Left forelimb (tissue), 1 donor: ENCODE data around the gene GLRX5.

Experiments
- DNase-seq: peaks from one replicate; pipeline ENCODE4 v3.0.0-alpha.2; 2018; ENCODE audit warnings: low spot score

GLRX5 gene

DNA sequence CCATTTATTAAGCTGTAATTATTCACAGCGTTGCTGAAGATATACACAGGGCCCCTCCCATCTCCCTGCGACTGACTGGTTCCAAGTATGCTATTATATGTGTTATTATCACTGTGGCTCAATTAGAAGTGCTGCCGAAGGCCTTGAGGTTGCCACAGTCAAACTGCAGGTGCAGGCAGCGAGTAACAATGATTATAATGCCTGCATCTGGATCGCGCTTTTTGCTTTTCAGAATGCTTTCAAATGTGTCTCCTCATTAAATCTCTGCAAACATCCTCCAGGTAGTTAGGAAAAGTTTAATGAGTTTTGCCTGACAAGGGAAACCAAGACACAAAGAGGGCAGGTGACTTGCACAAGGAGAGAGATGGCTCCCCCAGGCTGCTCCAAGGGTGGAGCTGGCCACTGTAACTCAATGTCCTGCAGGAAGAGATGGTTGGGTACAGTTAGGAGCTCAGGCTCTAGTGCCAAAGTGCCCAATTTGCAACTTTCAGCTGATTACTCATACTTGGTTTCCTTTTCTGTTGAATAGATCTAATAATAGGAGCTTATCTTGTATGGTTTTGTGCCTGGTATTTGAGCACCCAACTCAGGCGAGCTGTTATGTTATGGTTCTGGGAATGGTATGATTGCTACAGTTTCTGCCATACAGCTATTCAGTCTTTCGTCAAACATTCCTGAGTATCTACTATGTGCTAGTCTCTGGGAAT, 16.7 kb upstream of the GLRX5 start:
- DNase-seq, result no peak

DNA sequence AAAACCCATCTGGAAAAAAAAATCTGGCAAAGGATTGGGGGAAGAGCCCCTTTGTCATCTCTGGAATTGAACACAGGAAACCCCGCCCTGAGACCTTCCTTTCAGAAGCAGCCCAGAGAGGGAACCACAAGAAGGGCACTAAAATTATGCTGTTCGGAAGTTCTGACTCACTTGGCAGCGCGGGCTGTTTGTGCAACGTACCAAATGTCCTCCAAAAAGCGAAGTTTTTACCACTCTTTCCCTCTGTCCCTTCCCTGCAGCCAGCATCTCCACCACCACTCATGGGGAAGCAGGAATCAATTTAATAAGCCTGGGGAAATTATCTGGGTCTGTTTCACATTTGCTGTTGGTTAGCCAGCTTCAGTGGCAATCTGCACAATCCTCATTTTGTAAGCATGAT, 15.2 kb upstream of the GLRX5 start:
- no peak for DNase-seq

DNA sequence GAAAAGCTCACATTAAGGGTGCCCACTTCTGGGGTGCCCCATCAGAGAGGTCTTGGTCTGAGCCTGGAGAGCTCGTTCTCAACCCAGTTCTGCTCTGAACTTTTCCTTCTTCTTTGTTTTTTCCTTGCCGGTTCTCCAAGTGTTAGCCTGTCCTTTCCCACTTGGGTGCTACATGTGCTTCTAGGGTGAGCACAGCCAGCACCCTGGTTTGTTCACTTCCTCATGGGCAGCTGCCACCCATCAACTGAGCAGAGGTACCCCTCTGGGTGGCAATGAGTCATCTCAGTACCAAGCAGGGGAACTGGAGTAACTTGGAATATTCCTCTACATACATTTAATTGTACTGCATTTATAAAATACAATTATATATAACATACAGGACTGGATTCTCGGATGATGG, 14.5 kb upstream of the GLRX5 start:
- no peak for DNase-seq

DNA sequence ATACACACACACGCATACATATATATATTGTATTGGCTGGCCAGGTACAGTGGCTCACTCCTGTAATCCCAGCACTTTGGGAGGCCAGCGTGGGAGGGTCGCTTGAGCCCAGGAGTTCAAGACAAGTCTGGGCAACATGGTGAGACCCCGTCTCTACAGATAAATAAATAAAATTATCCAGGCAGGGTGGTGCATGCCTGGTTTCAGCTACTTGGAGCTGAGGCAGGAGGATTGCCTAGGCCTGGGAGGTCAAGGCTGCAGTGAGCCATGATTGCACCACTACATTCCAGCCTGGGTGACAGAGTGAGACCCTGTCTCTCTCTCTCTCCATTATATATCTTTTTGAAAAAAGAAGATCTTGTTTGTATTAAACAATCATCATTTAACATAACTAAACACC, 13.8 kb upstream of the GLRX5 start:
- no peak for DNase-seq

DNA sequence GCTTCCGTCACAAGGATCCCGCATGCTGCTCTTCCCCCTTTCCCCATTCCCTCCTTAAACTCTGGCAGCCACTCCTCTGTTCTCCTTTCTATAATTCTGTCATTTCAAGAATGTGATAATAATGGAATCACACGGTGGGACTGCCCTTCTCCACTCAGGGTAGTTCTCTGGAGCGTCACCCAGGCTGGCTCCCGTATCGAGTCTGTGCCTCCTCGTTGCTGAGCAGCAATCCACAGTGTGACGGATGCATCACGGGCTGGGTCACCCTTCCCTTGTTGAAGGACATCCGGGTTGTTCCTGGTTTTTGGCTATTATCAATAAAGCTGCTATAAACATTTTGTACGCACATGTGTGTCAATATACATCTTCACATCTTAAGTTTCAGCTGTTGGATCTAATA, 12.7 kb upstream of the GLRX5 start:
- no peak for DNase-seq

DNA sequence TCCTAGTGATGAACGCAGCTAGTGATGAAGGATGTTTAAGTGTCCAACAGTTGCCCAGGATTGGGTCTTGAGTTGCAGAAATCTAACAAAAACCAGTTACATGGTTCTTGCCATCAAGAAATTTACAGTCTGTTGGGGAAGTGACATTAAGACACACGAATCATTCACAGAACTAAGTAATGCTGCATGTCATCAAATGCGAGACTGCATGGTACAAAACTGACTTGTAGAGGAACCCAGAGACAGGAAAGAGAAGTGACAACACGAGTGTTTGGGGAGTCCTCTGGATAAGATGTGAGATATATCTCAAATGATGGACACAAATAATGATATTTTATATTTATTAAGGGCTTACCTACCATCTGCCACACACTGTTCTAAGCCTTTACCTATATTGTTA, 12.3 kb upstream of the GLRX5 start:
- DNase-seq, result no peak

DNA sequence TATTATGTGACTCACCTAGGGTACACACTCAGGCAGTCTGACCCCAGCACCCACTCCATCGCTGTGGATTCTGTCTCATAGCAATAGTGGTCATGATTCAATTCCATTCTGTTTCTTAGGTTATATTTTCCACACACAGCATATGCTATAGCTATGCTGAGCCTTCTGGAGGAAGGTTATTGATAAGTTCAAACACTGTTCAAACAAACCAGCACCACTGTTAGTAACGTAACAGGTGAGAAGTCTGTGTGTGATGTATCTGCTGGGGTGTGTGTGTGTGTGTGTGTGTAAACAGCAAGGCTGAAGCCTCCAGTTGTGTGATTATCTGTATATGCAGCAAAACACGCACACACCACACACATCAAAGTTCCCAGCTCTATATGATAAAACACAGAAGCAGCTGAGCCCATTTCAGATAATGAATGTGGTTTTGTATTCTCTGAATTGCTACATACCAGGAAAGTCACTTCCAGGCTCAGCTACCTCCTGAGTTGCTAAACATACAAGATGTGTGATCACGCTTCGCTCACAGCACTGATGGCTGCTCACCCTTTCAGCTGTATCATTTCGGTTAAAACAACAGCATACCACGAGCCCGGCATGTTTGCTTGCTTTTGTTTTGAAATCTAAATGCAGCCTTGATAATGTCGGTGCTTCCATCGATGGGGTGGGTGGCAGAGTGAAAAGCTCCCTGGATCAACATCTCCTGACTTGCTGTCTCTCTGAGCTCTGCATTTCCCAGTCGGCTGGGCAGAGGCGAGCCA, 11.6 kb upstream of the GLRX5 start:
- DNase-seq, result no peak

DNA sequence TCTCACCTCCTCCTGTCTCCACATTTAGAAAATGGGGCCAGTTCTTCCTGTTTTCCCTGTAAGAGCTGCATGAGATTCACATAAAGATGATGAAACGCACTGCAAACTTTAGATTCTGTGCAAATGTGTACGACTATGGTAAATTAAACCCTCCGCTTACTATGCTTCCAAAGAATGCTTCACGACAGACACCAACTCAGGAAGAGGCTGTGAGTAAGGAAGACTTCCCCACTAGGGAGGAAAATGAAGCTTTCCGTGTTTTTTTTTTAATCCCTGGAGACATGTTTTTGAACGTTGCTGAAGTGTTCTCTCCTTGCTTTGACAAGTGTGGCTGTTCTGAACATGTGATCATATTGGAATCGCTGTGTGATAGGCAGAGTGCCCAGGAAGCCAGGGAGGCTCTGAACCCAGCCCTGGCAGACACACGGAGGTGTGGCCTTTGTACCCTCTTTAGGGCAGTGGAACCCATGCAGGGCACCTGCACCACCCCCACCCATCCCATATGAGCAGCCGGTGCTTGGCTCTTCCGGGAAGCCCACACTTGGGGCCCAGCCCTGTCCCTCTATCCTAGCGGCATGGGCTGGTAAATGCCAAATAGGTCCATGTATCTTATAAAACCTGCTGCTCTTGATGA, 10.9 kb upstream of the GLRX5 start:
- DNase-seq, result no peak

DNA sequence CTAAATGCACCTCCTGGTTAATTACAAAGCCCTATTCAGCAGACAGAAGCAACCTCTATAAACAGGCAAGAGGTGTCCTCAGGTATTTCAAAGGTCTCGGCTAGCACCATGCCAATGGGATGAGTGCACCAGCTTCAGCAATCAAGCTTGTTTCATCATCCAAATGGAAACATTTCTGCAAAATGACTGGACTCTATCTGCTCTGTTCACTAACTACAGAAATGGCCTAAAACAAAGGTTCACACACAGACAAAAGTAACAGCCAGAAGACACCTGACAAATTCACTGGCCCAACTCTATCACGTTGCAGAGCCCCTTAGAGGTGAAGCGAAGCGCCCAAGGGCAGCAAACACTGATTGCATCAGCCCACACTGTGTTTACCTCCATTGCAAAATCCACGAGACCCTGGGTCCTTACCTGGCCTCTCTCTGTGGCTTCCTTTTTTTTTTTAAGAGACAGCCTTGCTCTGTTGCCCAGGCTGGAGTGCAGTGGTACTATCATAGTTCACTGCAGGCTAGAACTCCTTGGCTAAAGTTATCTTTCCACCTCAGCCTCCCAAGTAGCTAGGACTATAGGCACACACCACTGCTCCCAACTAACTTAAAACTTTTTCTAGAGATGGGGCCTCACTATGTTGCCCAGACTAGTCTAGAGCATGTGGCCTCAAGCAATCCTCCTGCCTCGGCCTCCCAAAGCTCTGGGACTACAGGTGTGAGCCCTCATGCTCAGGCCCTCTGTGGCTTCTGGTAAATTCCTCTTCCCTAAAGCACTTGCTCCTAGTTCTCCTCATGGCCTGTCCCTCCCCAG, 9.9 kb upstream of the GLRX5 start:
- no peak for DNase-seq

DNA sequence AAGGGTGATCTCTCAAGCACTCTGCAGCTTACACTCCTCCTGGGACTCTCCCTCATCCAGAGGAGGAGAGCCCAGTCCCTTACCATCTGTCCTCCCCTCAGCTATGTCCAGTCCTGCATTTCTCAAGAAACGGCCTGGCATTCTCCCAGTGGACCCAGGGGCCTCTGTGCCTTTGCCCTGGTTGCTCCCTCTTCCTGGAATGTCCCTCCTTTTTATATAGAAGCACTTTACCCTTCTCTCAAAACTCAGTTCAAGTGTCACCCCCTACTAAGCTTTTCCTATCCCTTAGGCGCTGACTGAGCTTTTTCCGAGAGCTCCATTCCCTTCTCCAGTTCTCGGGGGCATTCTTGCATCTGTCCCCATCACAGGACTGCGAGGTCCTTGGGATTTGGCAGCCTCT, 8.9 kb upstream of the GLRX5 start:
- no peak for DNase-seq

DNA sequence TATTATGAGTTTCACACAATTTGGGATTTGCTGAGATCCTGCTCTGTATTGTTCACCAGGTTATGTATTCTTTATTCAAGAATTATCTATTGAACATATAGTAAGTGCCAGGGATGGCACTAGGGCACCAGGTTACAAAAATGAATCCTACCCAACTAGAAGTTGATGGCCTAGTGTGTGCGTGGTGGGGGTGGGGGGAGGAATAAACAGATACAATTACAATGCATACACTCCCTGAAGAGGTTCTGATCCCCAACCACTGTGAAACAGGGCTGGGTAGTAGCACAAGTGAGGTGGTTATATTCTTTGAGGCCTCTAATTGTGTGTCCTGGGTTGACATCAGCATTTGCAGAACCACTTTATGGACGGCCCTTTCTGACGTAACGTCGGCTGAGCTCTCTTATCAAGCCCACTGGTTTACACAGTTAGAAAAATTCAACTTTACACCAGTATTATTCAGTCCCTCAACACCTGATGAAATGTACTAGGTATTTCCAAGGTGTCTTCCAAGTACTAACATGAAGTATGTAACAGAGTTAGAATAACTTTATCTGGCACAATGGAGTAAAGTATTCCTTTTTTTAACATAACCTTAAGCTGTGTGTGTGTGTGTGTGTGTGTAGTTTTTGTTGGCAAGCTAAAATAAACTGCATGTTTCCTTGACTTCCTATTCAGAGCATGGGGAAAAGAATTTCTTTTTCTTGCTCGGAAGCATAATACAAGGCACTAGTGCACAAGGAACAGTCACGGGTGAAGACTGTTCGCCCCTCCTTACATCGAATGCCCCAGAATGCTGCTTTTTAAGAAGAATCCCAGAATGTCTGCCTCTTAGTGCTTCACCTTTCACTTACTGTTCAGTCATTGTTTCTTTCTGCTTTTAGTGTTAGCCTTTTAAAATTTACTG, 8.1 kb upstream of the GLRX5 start:
- DNase-seq, result no peak

DNA sequence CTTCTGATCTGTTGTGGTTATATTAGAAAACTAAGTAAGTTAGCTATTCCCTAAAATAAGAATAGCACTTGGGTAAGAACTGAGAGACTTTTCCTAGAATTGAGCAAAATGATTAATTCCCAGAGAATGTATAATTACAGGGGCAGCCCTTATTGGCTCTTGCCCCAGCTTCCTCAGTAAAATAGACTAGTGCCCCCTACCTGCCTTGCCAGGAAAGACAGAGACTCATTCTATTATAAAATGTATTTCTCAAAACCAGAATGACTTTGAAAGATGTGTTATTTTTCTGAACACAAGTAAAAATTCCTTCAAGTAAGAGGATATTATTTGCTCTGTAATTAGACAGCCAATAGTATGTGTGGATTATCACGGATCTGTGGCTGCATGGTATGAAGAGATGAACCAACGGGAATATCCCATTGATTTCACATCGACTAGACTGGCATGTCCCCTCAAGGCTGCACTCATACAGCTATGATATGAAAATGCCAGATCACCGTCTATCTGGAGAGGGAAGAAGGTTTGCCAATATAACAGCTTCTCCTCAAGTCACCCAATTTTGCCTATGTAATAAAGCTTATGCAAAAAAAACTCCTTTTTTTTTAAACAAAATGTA, 7.4 kb upstream of the GLRX5 start:
- DNase-seq, result no peak

DNA sequence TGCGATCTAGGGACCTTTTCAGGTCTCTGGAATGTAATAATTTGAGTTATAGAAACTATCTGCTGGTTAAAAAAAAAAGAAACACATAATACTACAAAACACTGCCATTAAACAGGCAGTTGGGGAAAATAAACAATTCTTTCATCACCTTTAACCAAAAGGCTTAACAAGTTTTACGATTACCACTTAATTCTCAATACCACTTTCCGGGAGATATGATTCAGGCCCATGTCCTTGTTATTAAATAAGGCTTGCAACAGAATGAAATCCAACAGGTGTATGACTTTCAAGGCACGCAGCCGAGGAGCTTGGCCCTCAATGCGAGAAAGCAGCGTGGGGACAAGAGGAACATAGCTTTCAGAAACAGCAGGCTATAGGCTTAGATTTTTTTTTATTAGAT, 5.6 kb upstream of the GLRX5 start:
- DNase-seq, result no peak

DNA sequence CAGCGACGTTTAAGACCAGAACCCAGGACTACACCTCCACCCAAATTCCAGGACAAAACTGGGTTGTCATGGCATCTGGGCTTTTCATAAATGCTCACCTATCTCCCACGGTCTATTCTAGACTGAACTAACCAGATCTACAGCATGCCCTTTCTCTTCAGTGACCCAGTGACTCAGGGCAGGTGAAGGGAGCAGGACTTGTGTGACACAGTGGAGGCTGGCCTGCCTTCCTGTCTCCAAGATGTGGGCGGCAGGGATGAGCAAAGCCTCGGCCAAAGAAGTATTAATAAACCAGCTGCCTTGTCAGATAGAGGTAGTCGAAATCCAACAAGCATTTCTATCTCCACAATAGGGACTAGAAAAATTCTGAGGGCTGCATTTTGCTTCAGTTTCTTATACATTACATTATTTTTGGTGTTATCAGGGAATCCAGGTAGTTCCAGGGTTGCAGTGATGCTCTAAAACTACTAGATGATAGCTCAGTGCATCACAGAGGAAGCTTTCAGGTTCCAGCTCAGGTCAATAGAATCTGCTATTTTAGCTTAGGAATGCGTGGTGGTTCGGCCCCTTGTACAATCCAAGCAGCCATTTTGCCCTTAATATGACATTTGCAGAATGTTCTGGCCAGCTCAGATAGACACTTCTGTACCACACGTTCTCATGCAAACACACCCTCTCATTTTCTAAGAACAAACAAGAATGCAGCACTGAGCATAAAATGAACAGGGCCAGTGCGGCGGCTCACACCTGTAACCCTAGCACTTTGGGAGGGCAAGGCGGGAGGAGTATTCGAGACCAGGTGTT, 4.2 kb upstream of the GLRX5 start:
- DNase-seq, result no peak

DNA sequence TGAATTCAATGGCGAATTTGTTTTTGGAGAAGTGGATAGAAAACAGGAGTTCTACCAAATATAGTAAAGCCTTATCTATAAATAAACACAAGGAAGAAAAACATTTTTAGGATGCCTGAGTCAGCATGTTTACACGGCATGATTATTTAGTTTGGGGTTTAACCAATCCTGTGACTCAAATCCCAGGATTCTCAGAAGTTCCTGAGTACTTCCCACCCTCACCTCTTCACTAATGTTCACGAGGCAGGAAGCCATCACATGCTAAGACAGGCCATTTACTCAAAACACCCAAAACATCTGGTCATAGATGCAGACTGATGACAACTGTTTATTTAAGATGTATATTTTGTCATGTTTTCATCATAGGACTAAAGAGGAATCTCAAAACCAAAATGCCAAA, 3.4 kb upstream of the GLRX5 start:
- no peak for DNase-seq

DNA sequence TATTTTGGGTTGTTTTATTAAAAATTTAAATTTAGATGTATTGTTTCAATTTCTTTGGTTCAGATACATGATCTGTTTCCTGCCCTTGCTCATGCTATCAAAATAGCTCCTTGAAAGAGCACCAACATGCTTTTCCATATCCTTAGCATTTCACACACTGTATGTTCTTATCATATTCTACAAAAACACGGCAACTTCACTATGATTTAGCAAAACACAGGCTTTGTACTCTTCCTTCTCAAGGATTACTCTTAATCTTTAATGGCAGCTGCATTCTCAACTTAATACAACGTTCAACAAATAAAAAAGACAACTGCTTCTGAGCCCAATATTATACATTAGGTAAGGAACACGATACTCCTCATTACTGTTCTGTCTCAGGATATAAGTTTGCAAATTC, 2.9 kb upstream of the GLRX5 start:
- no peak for DNase-seq

DNA sequence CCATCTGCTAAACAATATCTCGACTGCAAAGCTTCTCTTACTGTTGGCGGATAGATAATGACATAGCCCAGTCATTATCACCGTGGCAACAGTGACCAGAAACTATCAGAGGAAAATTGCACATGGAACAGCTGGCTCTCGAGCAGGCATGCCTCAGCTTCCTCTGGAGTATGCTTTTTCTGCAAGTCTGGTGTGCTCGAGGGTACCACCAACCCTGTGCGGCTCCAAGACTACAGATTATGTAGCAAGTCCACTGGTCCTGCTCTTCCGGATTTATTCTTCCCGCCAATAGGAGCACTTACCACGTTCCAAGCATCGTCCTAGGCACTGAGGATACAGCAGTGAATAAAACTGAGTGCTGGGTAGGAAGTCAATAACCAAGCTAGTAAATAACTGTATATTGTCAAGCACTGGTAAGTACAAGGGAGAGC, 1.4 kb upstream of the GLRX5 start:
- DNase-seq, result no peak

DNA sequence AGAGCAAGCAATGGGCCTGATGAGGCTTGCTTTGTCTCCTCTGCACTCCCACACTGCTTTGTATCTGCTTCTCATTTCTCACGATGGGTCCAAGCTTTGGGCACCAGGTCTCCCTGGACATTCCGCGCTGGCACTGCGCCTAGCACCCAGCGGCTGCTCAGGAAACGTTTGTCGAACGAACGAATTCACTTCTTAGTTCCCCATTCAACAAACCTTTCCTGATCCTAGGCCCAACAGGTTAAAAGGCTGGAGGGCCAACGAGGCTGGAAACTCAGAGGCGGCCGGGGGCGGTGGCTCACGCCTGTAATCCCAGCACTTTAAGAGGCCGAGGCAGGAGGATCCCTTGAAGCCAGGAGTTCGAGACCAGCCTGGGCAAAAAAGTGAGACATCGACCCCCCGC, 1.0 kb upstream of the GLRX5 start:
- DNase-seq, result no peak

DNA sequence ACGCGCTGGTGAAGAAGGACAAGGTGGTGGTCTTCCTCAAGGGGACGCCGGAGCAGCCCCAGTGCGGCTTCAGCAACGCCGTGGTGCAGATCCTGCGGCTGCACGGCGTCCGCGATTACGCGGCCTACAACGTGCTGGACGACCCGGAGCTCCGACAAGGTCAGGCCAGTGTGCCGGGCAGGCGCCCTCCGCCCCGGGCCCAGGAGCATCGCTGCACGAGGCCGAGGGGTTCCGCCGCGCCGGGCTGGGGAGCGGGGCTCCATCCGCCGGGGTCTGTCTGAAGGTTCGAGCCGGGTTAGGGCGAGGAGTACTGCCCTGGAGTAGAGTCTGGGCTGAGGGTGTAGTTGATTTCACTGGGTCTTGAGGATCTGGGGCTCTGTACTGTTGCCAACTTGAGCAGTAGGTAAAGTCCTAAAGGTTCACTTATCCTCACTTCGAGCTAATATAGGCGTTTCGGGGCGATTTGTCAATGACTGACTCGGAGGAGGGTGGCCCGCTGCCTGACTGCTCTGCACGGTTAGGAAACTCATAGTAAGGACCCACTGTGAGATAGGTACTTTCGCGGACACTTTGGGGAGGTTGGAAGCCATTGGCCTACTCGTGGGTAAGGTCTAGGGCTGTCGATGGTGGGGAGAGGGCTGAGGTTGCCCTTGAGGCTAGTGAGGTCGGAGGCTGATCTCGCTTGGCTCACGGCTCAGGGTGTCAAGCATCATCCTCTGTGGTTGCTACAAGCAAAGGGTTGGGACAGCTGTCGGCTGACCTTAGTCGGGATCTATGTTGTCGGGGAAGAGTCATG, 574 bp downstream of the GLRX5 start:
- DNase-seq, result no peak
